GM10248 (cell line): ENCODE measurements around the gene ADAMTS8.

Experiments
- CTCF ChIA-PET: fragments of 300-600 bp; sonication (Branson Sonifier 250); formaldehyde crosslinking; extraction: SDS; loops from one replicate; lab custom pipeline; 2021; ENCODE audit warnings: antibody characterized with exemption; lab: Yijun Ruan, JAX
- POLR2A ChIA-PET: fragments of 350-650 bp; sonication (Branson Sonifier 250); formaldehyde crosslinking; extraction: SDS; loops from one replicate; lab custom pipeline; 2020; ENCODE audit warnings: antibody characterized with exemption; lab: Yijun Ruan, JAX
- DNase-seq: peaks from one replicate; pipeline ENCODE4 v3.0.0; 2012; ENCODE audit errors: extremely low spot score
- CTCF ChIP-seq: IDR thresholded peaks from 2 replicates; pipeline ENCODE4 v1.5.1; 2012; ENCODE audit warnings: mild to moderate bottlenecking, low read depth; ENCODE audit errors: extremely low read depth, missing control alignments, control extremely low read depth

The ADAMTS8 gene

GRCh38 chr11:130416906-130417305 is 11.5 kb downstream of the ADAMTS8 start:
- no peak for TF ChIP-seq CTCF
- no peak for DNase-seq
- CTCF ChIA-PET: interaction anchor here (0.9 to 3.2 kb wide), 5 partner anchors 10 to 446 kb away, joined by 3 to 13 read pairs (median 3); no protein-coding TSS in a partner anchor
- POLR2A ChIA-PET: no interaction called here

GRCh38 chr11:130416530-130416882 is 11.9 kb downstream of the ADAMTS8 start:
- ChIA-PET CTCF (interaction anchor here (0.9 to 3.2 kb wide), 6 partner anchors 10 to 446 kb away, joined by 3 to 13 read pairs (median 4); no protein-coding TSS in a partner anchor), POLR2A (no interaction called here)
- DNase-seq: no peak
- no peak for TF ChIP-seq CTCF

- ChIA-PET CTCF (interaction anchor here (0.9 to 1.6 kb wide), 5 partner anchors 9 to 446 kb away, joined by 3 to 5 read pairs (median 4); no protein-coding TSS in a partner anchor), POLR2A (no interaction called here)
- DNase-seq: no peak
- no peak for TF ChIP-seq CTCF
These were observed 12.5 kb downstream of the ADAMTS8 start for GRCh38 chr11:130415731-130416529.

- ChIA-PET POLR2A (no interaction called here), CTCF (interaction anchor here (1.3 to 1.7 kb wide), 3 partner anchors 17 to 480 kb away, joined by 3 to 5 read pairs (median 3); no protein-coding TSS in a partner anchor)
- no peak for TF ChIP-seq CTCF
- DNase-seq: no peak
These were observed 14.0 kb downstream of the ADAMTS8 start for GRCh38 chr11:130414107-130415080.

- ChIA-PET POLR2A (no interaction called here), CTCF (interaction anchor here (1.3 to 1.7 kb wide), 2 partner anchors 17 to 481 kb away, joined by 3 to 5 read pairs; no protein-coding TSS in a partner anchor)
- TF ChIP-seq CTCF: no peak
- DNase-seq: no peak
These were observed 14.9 kb downstream of the ADAMTS8 start for GRCh38 chr11:130413405-130414106.

- DNase-seq: no peak
- ChIA-PET POLR2A (no interaction called here), CTCF (no interaction called here)
- TF ChIP-seq CTCF: no peak
These were observed 17.2 kb downstream of the ADAMTS8 start for GRCh38 chr11:130411223-130411622.
